Endothelial cell of umbilical vein (primary cell): Measurements from ENCODE around the gene CSK. TPM values are rescaled to one million over a fixed set of nuclear protein-coding genes. Genes with fewer than 3 reads are reported as not detected.

Experiments
- BruUV-seq: library from RNA; stranded (reverse); fragments of 400-500 nt; replicated peaks from 2 replicates; lab custom pipeline; 2021; lab: Mats Ljungman, UMichigan
- CTCF ChIA-PET: fragments of 300-600, 350-600 bp; sonication (Branson Sonifier 250); formaldehyde crosslinking; loops from one replicate; lab custom pipeline; 2021; ENCODE audit warnings: antibody characterized with exemption, inconsistent platforms; lab: Charles Lee
- POLR2A ChIA-PET: fragments of 300-600, 350-600 bp; sonication (Branson Sonifier 250); formaldehyde crosslinking; loops from one replicate; lab custom pipeline; 2021; ENCODE audit warnings: antibody characterized with exemption, inconsistent platforms; lab: Charles Lee
- DNase-seq: peaks from one replicate; pipeline ENCODE4 v3.0.0-alpha.2; 2011; ENCODE audit warnings: low read depth, low spot score
- FAIRE-seq: peaks from 2 replicates; lab custom pipeline; 2011; peaks lifted over from hg19 to GRCh38; lab: Jason Lieb, UNC
- H2AFZ ChIP-seq: 2 replicates; pipeline ENCODE4 v1.6.0; 2012; ENCODE audit warnings: low read depth, low read length, control low read depth, inconsistent platforms
- H3K27ac ChIP-seq: 2 replicates; pipeline ENCODE4 v1.5.1; 2011; ENCODE audit warnings: low read depth, mild to moderate bottlenecking, control low read depth, low read length, moderate library complexity; ENCODE audit not compliant: insufficient read depth
- H3K27me3 ChIP-seq, 2 experiments: 2 replicates each; pipeline versions ENCODE4 v1.6.0 to v1.6.1; 2011; ENCODE audit warnings: low read length in 2 of 2, mixed read lengths in 1 of 2; ENCODE audit not compliant: control insufficient read depth in 2 of 2, insufficient read depth in 2 of 2
- H3K36me3 ChIP-seq, 2 experiments: 2 replicates in 1 of 2; 3 replicates in 1 of 2; pipeline ENCODE4 v1.5.1; 2011; ENCODE audit warnings: low read length in 2 of 2, mild to moderate bottlenecking in 1 of 2, moderate library complexity in 1 of 2; ENCODE audit not compliant: control insufficient read depth in 2 of 2, insufficient read depth in 2 of 2; ENCODE audit errors: extremely low read depth in 1 of 2
- H3K4me1 ChIP-seq: 3 replicates; pipeline ENCODE4 v1.5.1; 2011; ENCODE audit warnings: mild to moderate bottlenecking, low read length; ENCODE audit not compliant: control insufficient read depth, insufficient read depth; ENCODE audit errors: extremely low read depth
- H3K4me2 ChIP-seq: 2 replicates; pipeline ENCODE4 v1.6.1; 2011; ENCODE audit warnings: low read length, control low read depth, mixed read lengths; ENCODE audit not compliant: insufficient read depth
- H3K4me3 ChIP-seq, 3 experiments: fragments of 200-600 bp in 1 of 3; sonication (generic), shearing (Covaris generic) in 1 of 3; replicated peaks in 1 of 3; 2 replicates each; pipeline ENCODE4 v1.5.1; 2011 to 2016; ENCODE audit warnings: control low read depth in 3 of 3, low read length in 3 of 3, mild to moderate bottlenecking in 2 of 3, inconsistent platforms in 1 of 3, low read depth in 1 of 3, moderate library complexity in 1 of 3; ENCODE audit not compliant: insufficient read depth in 1 of 3
- H3K79me2 ChIP-seq: 2 replicates; pipeline ENCODE4 v1.6.0; 2012; ENCODE audit warnings: low read length, inconsistent platforms; ENCODE audit not compliant: control insufficient read depth, insufficient read depth
- H3K9ac ChIP-seq: replicated peaks from 2 replicates; pipeline ENCODE3; 2011; ENCODE audit warnings: low read length, control low read depth; ENCODE audit not compliant: insufficient read depth; ENCODE audit errors: extremely low read depth
- H3K9me1 ChIP-seq: replicated peaks from 3 replicates; pipeline ENCODE4 v1.6.0; 2011; ENCODE audit warnings: mild to moderate bottlenecking, low read length; ENCODE audit not compliant: control insufficient read depth, insufficient read depth; ENCODE audit errors: extremely low read depth
- H3K9me3 ChIP-seq: replicated peaks from 2 replicates; pipeline ENCODE4 v1.5.1; 2012; ENCODE audit warnings: low read length, inconsistent platforms; ENCODE audit not compliant: control insufficient read depth, insufficient read depth
- H4K20me1 ChIP-seq: replicated peaks from 2 replicates; pipeline ENCODE3; 2011; ENCODE audit warnings: mild to moderate bottlenecking, low read length; ENCODE audit not compliant: control insufficient read depth, insufficient read depth; ENCODE audit errors: extremely low read depth
- CTCF ChIP-seq, 2 donors: IDR thresholded peaks; 1 replicate in 1 of 2; 2 replicates in 1 of 2; pipeline ENCODE4 v1.5.1; 2011; ENCODE audit warnings: low read length in 2 of 2, mild to moderate bottlenecking in 2 of 2, moderate library complexity in 2 of 2, control low read depth in 1 of 2, inconsistent platforms in 1 of 2, low read depth in 1 of 2; ENCODE audit not compliant: insufficient read depth in 1 of 2; ENCODE audit errors: extremely low read depth in 1 of 2
- EZH2 ChIP-seq: IDR thresholded peaks from 2 replicates; pipeline ENCODE4 v1.6.1; 2012; ENCODE audit warnings: borderline replicate concordance, low read depth, mild to moderate bottlenecking, moderate library complexity, low read length, inconsistent platforms; ENCODE audit not compliant: severe bottlenecking
- FOS ChIP-seq: IDR thresholded peaks from 2 replicates; pipeline ENCODE4 v1.6.1; 2011; ENCODE audit warnings: mild to moderate bottlenecking, low read length, moderate library complexity, borderline replicate concordance; ENCODE audit not compliant: insufficient read depth
- GATA2 ChIP-seq: IDR thresholded peaks from 2 replicates; pipeline ENCODE4 v1.7.0; 2011; ENCODE audit warnings: low read depth, mild to moderate bottlenecking, moderate library complexity, mixed read lengths, low read length; ENCODE audit not compliant: insufficient read length, insufficient read depth
- JUN ChIP-seq: IDR thresholded peaks from 2 replicates; pipeline ENCODE4 v1.6.1; 2011; ENCODE audit warnings: borderline replicate concordance, low read depth; ENCODE audit not compliant: insufficient read length, insufficient read depth
- MAX ChIP-seq: IDR thresholded peaks from 2 replicates; pipeline ENCODE4 v1.6.1; 2011; ENCODE audit not compliant: insufficient read depth, insufficient read length
- MYC ChIP-seq: IDR thresholded peaks from one replicate; pipeline ENCODE4 v1.6.1; 2011; ENCODE audit warnings: mild to moderate bottlenecking, low read depth, low read length
- POLR2A ChIP-seq: IDR thresholded peaks from 2 replicates; pipeline ENCODE4 v1.6.1; 2012; ENCODE audit warnings: low read depth, mild to moderate bottlenecking, control low read depth, low read length
- POLR2AphosphoS5 ChIP-seq: IDR thresholded peaks from 2 replicates; pipeline ENCODE4 v1.6.1; 2012; ENCODE audit warnings: low read depth, mild to moderate bottlenecking, control low read depth, low read length, moderate library complexity; ENCODE audit not compliant: insufficient read depth
- dilution Hi-C: fragments of 300-500 bp; cut with MboI; formaldehyde crosslinking; loops from one replicate; pipeline ENCODE4 v1.15.0; 2019; ENCODE audit warnings: low sequenced_read_pairs; ENCODE audit not compliant: extremely low pct_ligation_motif_present
- intact Hi-C: fragments of 100-400 bp; cut with micrococcal nuclease; formaldehyde crosslinking; loops from one replicate; pipeline ENCODE4 v1.10.0; 2022
- polyA plus RNA-seq, 4 experiments: library from polyadenylated mRNA; depleted of rRNA in 3 of 4; stranded (reverse) in 3 of 4; unstranded in 1 of 4; fragments of >200 nt; gene quantifications; 2 replicates each; pipeline versions ENCODE4 v1.2.1 to v1.2.3, GENCODE V29; 2011 to 2012; ENCODE audit warnings: missing spikeins in 1 of 4
- total RNA-seq: library from RNA; stranded (reverse); gene quantifications from 2 replicates; pipeline ENCODE4 v1.2.3, GENCODE V29; 2021

CSK gene
- total and polyA plus RNA-seq, 2 donors (not counting 3 experiments of a cell fraction or from before 2014, with no cell fraction given) = 41.2 to 104 TPM

- H3K36me3 ChIP-seq = no peaks in the 10 kb centered on the region
- DNase-seq (no peak), FAIRE-seq (no peak)
- no peaks in the 10 kb centered on the region for H3K79me2 ChIP-seq
- CTCF ChIA-PET = interaction anchor here (1.0 to 6.8 kb wide), 7 partner anchors 11 to 176 kb away, joined by 3 to 696 read pairs (median 55); no protein-coding TSS in a partner anchor
- H3K4me1 ChIP-seq = peaks cover 19% of the 10 kb centered on the region
- no peaks in the 10 kb centered on the region for H4K20me1 ChIP-seq
- TF ChIP-seq POLR2AphosphoS5 (no peak), EZH2 (no peak), FOS (no peak), MYC (no peak), JUN (no peak), MAX (no peak), GATA2 (no peak), POLR2A (no peak), CTCF (IDR thresholded peaks at IDR 0.05; ENCODE audit: extremely low read depth in 1 of 2, insufficient read depth in 1 of 2, low read depth in 1 of 2, low read length in 2 of 2) (no peak)
- no peaks in the 10 kb centered on the region for H3K9me1 ChIP-seq
- no peak overlapping the region for H3K4me2 ChIP-seq
- H2AFZ ChIP-seq = no peak overlapping the region
- no peak overlapping the region for H3K4me3 ChIP-seq
- H3K9ac ChIP-seq = no peak overlapping the region
- intact Hi-C loops = loop anchor here (10.0 kb wide), 1 partner anchor 431 kb away; the partner anchor contains the start of gene C15orf39
- dilution Hi-C loops = loop anchor here (25.0 kb wide), 1 partner anchor 136 kb away; no protein-coding TSS in a partner anchor
- H3K9me3 ChIP-seq = no peaks in the 10 kb centered on the region
- H3K27me3 ChIP-seq = peaks cover 0 to 2% of the 10 kb centered on the region in 2 experiments
- POLR2A ChIA-PET = interaction anchor here (0.6 kb wide), 1 partner anchor 121 kb away, joined by 6 read pairs; no protein-coding TSS in a partner anchor
- H3K27ac ChIP-seq = no peak overlapping the region
- no TSS peak for BruUV-seq
Measured at GRCh38 chr15:74773329-74773728, 8.6 kb upstream of the CSK start.
